ENCODE results near the gene TMEM45A.

The TMEM45A gene

GRCh38 chr3:100546020-100546744, 53.8 kb downstream of the TMEM45A start:
- H3K27ac ChIP-seq: no peak overlapping the region
- no peak overlapping the region for H3K4me2 ChIP-seq
- no peak for TF ChIP-seq Cebpa-rat (IDR thresholded peaks at IDR 0.05)
- H3K27me3 ChIP-seq: no peaks in the 10 kb centered on the region
- H4K20me1 ChIP-seq: no peaks in the 10 kb centered on the region
- no peaks in the 10 kb centered on the region for H3K4me1 ChIP-seq
- no peak overlapping the region for H3K4me3 ChIP-seq
- no peak overlapping the region for H3K9ac ChIP-seq
- H3K9me3 ChIP-seq: 0 out of 2 replicates have a peak, but pooled peaks cover 3% of the 10 kb centered on the region
- no peaks in the 10 kb centered on the region for H3K36me3 ChIP-seq

DNA sequence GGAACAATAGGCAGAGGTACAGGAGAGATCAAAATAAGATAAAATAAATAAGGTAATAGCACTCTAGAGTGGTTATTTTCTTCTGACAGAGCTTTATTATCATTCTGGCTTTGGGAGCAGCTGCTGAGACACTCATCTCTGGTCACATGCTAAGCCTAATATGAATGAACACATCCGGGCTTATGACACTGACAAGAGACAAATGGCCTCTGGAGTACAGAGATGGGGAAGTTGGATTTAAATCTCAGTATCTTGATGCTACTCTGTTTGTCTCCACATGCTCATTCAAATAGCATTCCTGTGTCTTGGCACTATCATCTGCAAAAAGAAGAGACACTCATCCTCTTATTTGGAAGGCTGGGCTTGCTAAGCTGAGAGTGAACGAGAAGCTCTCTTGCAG, 55.6 kb downstream of the TMEM45A start:
- Histone ChIP-seq H3K4me2 (no peak overlapping the region), H4K20me1 (no peaks in the 10 kb centered on the region), H3K4me3 (no peak overlapping the region), H3K4me1 (no peaks in the 10 kb centered on the region), H3K27ac (no peak overlapping the region), H3K9me3 (no peaks in the 10 kb centered on the region), H3K27me3 (no peaks in the 10 kb centered on the region), H3K9ac (no peak overlapping the region), H3K36me3 (no peaks in the 10 kb centered on the region)
- no peak for TF ChIP-seq Cebpa-rat (IDR thresholded peaks at IDR 0.05)

- Histone ChIP-seq H3K27me3 (no peaks in the 10 kb centered on the region), H3K27ac (no peak overlapping the region), H3K9me3 (no peaks in the 10 kb centered on the region), H3K4me1 (no peaks in the 10 kb centered on the region), H3K36me3 (no peaks in the 10 kb centered on the region), H3K4me3 (no peak overlapping the region), H4K20me1 (no peaks in the 10 kb centered on the region), H3K4me2 (no peak overlapping the region), H3K9ac (no peak overlapping the region)
- no peak for TF ChIP-seq Cebpa-rat (IDR thresholded peaks at IDR 0.05)
Measured at GRCh38 chr3:100553618-100554372, 61.4 kb downstream of the TMEM45A start.

GRCh38 chr3:100554373-100554676, 61.9 kb downstream of the TMEM45A start:
- Histone ChIP-seq H3K4me2 (no peak overlapping the region), H4K20me1 (no peaks in the 10 kb centered on the region), H3K9ac (no peak overlapping the region), H3K36me3 (no peaks in the 10 kb centered on the region), H3K4me3 (no peak overlapping the region), H3K9me3 (no peaks in the 10 kb centered on the region), H3K27me3 (no peaks in the 10 kb centered on the region), H3K4me1 (no peaks in the 10 kb centered on the region), H3K27ac (no peak overlapping the region)
- no peak for TF ChIP-seq Cebpa-rat (IDR thresholded peaks at IDR 0.05)

DNA sequence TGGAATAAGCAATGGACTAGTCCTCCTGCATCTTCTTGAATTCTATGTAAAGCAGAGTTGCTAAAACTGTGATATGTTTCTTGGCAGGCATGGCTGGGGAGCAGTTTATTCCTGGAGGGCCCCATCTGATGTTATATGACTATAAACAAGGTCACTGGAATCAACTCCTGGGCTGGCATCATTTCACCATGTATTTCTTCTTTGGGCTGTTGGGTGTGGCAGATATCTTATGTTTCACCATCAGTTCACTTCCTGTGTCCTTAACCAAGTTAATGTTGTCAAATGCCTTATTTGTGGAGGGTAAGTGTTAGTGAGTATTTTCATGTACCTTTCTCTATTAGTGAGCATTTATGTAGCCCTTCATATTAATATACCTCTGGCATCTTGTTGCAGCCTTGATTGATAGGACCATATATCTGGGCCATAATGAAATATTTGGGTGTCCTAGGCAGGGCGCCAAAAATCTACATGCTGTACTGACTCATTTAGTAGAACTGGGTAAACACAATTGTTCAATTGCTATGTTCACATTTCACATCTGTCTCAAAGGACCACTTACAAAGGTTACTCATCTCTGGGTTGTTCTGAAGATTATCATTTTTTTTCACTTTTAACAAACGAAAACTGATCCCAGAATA, 64.4 kb downstream of the TMEM45A start:
- TF ChIP-seq Cebpa-rat (IDR thresholded peaks at IDR 0.05): no peak
- Histone ChIP-seq H3K4me2 (no peak overlapping the region), H3K27me3 (no peaks in the 10 kb centered on the region), H4K20me1 (no peaks in the 10 kb centered on the region), H3K9me3 (no peaks in the 10 kb centered on the region), H3K36me3 (no peaks in the 10 kb centered on the region), H3K9ac (no peak overlapping the region), H3K4me3 (no peak overlapping the region), H3K27ac (no peak overlapping the region), H3K4me1 (no peaks in the 10 kb centered on the region)

DNA sequence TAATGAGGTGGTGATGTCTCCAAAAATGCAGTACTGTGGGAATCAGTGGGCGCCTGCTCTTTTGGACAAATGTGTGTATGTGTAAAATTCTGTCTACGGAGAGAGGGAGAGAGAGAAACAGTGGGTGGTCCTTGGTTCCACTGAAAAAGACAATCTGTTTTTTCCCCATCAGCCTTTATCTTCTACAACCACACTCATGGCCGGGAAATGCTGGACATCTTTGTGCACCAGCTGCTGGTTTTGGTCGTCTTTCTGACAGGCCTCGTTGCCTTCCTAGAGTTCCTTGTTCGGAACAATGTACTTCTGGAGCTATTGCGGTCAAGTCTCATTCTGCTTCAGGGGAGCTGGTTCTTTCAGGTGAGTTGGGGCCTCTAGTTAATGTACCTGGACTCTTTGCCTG, 65.8 kb downstream of the TMEM45A start:
- H3K9ac ChIP-seq: no peak overlapping the region
- no peak overlapping the region for H3K4me3 ChIP-seq
- H3K27me3 ChIP-seq: no peaks in the 10 kb centered on the region
- H4K20me1 ChIP-seq: no peaks in the 10 kb centered on the region
- H3K36me3 ChIP-seq: no peaks in the 10 kb centered on the region
- H3K27ac ChIP-seq: no peak overlapping the region
- no peaks in the 10 kb centered on the region for H3K4me1 ChIP-seq
- no peak for TF ChIP-seq Cebpa-rat (IDR thresholded peaks at IDR 0.05)
- H3K9me3 ChIP-seq: no peaks in the 10 kb centered on the region
- no peak overlapping the region for H3K4me2 ChIP-seq

- no peaks in the 10 kb centered on the region for H4K20me1 ChIP-seq
- no peak overlapping the region for H3K27ac ChIP-seq
- TF ChIP-seq Cebpa-rat (IDR thresholded peaks at IDR 0.05): no peak
- H3K27me3 ChIP-seq: no peaks in the 10 kb centered on the region
- no peak overlapping the region for H3K4me3 ChIP-seq
- H3K36me3 ChIP-seq: no peaks in the 10 kb centered on the region
- H3K9ac ChIP-seq: no peak overlapping the region
- no peaks in the 10 kb centered on the region for H3K9me3 ChIP-seq
- no peaks in the 10 kb centered on the region for H3K4me1 ChIP-seq
- no peak overlapping the region for H3K4me2 ChIP-seq
Measured at GRCh38 chr3:100560426-100560825, 68.0 kb downstream of the TMEM45A start.

GRCh38 chr3:100561459-100562158, 69.2 kb downstream of the TMEM45A start:
- no peaks in the 10 kb centered on the region for H3K9me3 ChIP-seq
- H4K20me1 ChIP-seq: no peaks in the 10 kb centered on the region
- no peaks in the 10 kb centered on the region for H3K4me1 ChIP-seq
- H3K27ac ChIP-seq: no peak overlapping the region
- H3K4me2 ChIP-seq: no peak overlapping the region
- H3K9ac ChIP-seq: no peak overlapping the region
- H3K4me3 ChIP-seq: no peak overlapping the region
- H3K36me3 ChIP-seq: no peaks in the 10 kb centered on the region
- no peaks in the 10 kb centered on the region for H3K27me3 ChIP-seq
- TF ChIP-seq Cebpa-rat (IDR thresholded peaks at IDR 0.05): no peak

DNA sequence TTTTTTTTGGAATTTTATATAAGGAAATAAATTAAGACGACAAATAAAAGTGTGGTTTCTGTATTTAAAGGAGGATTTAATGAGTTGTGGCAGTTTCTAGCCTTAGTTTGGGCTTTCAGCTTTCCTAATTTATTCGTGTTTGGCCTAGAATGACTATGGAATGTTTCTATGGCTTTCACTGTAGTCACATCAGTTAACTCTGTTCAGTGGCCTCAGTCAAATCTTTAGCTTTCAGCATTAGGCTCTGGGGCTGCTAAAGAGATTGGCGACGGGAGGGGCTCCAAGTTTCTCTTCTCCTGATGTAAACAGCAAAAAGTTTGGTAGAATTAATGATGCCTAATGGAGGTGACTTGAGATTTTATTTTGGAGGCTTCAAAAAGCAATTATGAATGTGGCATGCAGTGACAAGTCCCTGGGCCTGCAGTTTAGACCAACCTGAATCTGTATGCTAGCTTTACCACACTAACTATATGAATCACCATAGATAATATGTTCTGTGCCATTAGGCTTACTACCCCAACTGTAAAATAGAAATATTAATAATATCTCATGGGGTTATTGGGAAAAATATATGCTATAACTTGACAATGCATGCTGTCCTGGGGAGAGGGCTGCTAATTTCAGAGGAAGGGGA, 69.9 kb downstream of the TMEM45A start:
- Histone ChIP-seq H3K9me3 (no peaks in the 10 kb centered on the region), H3K9ac (no peak overlapping the region), H3K4me3 (no peak overlapping the region), H4K20me1 (no peaks in the 10 kb centered on the region), H3K36me3 (no peaks in the 10 kb centered on the region), H3K27me3 (no peaks in the 10 kb centered on the region), H3K27ac (no peak overlapping the region), H3K4me2 (no peak overlapping the region), H3K4me1 (no peaks in the 10 kb centered on the region)
- TF ChIP-seq Cebpa-rat (IDR thresholded peaks at IDR 0.05): no peak

All from BLaER1 (cell line).